Neural cell (in vitro differentiated cells): ENCODE measurements around the gene MTIF2.

ENCODE experiments used
- EP300 ChIP-seq: fragments of 450-650 bp; conservative IDR thresholded peaks from 2 replicates; pipeline ENCODE4 v1.6.1; 2014; ENCODE audit warnings: antibody characterized with exemption, mild to moderate bottlenecking, moderate library complexity; ENCODE audit not compliant: poor library complexity, severe bottlenecking
- EZH2 ChIP-seq: fragments of 200-600, 300-800 bp; shearing (Covaris generic), sonication (generic); IDR thresholded peaks from 2 replicates; pipeline ENCODE4 v1.6.1; 2014; ENCODE audit warnings: antibody characterized with exemption, low read length, borderline replicate concordance, mild to moderate bottlenecking; ENCODE audit not compliant: insufficient read depth, poor library complexity, severe bottlenecking
- POLR2AphosphoS5 ChIP-seq: IDR thresholded peaks from 2 replicates; pipeline ENCODE4 v1.6.1; 2012
- RAD21 ChIP-seq: fragments of 450-650 bp; conservative IDR thresholded peaks from 2 replicates; pipeline ENCODE4 v1.6.1; 2014; ENCODE audit warnings: antibody characterized with exemption, mild to moderate bottlenecking, moderate library complexity
- TF ChIP-seq, protein P1 (sequence below): fragments of 450-650 bp; IDR thresholded peaks from 2 replicates; pipeline ENCODE4 v1.5.1; 2014; ENCODE audit warnings: antibody characterized with exemption, mild to moderate bottlenecking, moderate library complexity; ENCODE audit not compliant: poor library complexity, severe bottlenecking
- TF ChIP-seq, protein P2 (sequence below): IDR thresholded peaks from 2 replicates; pipeline ENCODE4 v1.6.1; 2012; ENCODE audit warnings: borderline replicate concordance

DNA sequence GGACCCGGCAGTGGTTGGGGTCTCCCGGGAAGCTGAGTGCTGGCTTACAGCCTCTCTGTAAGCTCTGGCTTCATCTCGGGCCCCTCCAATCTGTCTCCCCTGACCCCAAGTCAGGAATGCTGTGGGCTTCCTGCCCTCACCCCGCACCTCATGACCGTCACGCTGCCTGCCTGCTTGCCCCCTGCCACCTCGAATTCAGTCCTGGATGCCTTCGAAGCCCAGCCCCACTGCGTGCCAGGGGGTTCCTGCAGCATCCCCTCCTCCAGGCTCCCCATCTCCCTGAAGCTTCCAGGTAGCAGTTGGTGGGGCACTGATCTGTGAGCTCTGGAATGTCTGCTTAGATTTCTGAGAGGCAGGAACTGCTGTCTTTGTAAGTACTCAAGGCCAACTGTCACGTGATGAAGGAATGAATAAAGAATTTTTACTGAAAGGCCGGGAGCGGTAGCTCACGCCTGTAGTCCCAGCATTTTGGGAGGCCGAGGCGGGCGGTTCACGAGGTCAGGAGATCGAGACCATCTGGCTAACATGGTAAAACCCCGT, 43.5 kb downstream of the MTIF2 start:
- TF ChIP-seq, protein P1, sequence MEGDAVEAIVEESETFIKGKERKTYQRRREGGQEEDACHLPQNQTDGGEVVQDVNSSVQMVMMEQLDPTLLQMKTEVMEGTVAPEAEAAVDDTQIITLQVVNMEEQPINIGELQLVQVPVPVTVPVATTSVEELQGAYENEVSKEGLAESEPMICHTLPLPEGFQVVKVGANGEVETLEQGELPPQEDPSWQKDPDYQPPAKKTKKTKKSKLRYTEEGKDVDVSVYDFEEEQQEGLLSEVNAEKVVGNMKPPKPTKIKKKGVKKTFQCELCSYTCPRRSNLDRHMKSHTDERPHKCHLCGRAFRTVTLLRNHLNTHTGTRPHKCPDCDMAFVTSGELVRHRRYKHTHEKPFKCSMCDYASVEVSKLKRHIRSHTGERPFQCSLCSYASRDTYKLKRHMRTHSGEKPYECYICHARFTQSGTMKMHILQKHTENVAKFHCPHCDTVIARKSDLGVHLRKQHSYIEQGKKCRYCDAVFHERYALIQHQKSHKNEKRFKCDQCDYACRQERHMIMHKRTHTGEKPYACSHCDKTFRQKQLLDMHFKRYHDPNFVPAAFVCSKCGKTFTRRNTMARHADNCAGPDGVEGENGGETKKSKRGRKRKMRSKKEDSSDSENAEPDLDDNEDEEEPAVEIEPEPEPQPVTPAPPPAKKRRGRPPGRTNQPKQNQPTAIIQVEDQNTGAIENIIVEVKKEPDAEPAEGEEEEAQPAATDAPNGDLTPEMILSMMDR: no peak
- TF ChIP-seq EZH2 (no peak), RAD21 (no peak), POLR2AphosphoS5 (no peak), EP300 (no peak)
- TF ChIP-seq, protein P2, sequence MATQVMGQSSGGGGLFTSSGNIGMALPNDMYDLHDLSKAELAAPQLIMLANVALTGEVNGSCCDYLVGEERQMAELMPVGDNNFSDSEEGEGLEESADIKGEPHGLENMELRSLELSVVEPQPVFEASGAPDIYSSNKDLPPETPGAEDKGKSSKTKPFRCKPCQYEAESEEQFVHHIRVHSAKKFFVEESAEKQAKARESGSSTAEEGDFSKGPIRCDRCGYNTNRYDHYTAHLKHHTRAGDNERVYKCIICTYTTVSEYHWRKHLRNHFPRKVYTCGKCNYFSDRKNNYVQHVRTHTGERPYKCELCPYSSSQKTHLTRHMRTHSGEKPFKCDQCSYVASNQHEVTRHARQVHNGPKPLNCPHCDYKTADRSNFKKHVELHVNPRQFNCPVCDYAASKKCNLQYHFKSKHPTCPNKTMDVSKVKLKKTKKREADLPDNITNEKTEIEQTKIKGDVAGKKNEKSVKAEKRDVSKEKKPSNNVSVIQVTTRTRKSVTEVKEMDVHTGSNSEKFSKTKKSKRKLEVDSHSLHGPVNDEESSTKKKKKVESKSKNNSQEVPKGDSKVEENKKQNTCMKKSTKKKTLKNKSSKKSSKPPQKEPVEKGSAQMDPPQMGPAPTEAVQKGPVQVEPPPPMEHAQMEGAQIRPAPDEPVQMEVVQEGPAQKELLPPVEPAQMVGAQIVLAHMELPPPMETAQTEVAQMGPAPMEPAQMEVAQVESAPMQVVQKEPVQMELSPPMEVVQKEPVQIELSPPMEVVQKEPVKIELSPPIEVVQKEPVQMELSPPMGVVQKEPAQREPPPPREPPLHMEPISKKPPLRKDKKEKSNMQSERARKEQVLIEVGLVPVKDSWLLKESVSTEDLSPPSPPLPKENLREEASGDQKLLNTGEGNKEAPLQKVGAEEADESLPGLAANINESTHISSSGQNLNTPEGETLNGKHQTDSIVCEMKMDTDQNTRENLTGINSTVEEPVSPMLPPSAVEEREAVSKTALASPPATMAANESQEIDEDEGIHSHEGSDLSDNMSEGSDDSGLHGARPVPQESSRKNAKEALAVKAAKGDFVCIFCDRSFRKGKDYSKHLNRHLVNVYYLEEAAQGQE: no peak
